NCI-H524 treated with DMSO at 0.1 percent for 48 hours (cell line): Measurements from ENCODE around the gene CD2AP.
"Not testable (repeated sequence)": the region's sequence is repeated elsewhere in the genome, so short reads cannot be mapped to it uniquely, and the experiment has no call there.

ENCODE experiments used
- DNase-seq: peaks from one replicate; lab custom pipeline; 2025; lab: John Stamatoyannopoulos, UW

CD2AP gene

GRCh38 chr6:47566602-47567001 lies 89.0 kb downstream of the CD2AP start:
- DNase-seq: not testable (repeated sequence)

DNA sequence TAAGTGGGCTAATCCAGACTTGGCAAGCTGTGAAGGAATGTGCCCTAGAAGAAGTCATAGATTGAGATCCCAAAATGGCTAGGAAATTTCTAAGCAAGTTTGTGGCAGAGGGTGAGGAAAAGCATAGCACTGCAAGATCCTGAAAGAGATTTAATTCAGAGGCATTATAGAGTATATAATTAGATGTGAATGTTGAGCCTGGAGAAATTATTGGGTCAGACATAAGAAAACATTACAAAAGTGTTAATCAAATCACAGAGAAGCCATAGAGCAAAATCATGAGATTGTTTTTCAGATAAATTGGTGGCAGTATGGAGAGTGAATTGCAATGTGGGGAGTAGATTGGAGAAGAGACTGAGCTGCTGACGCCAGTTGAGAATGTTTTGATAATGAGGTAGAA lies 90.0 kb downstream of the CD2AP start:
- no peak for DNase-seq

- no peak for DNase-seq
These were observed 93.9 kb downstream of the CD2AP start for GRCh38 chr6:47571488-47571887.

DNA sequence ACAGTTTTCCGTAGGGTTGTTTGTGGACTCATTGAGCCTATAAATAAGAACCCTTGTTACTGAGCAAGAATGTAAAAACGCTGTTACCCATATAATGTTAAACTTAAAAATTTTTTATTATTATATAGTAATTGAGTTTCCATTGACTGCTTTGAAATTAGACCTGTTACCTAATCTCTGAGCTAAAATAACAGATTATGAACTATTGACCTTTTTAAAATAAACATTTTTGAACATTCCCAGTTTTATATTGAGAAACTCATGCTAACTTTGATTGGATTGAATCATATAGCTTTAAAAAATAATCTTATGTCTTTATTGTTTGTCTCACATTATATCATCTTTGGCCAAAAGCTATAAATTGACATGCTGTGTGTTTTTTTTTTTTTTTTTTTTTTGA lies 95.5 kb downstream of the CD2AP start:
- no peak for DNase-seq

DNA sequence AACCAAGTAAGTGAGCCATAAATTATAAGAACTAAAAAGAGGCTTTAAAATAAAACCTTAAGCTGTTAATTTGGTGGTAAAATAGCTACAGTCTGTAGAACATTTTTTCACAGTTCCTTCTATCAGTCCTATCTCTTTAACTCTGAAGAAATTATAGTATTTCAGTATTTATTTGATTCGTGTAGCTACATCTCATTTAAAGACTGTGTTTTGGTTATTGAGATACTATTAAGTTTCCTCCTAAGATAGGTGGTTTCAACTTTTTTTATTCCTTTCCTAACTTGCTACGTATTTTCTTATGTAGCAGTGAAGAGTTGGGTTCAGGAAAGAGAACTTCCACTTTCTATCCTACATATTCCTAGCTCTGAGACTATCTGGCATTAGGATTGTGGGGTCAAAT lies 97.2 kb downstream of the CD2AP start:
- DNase-seq: no peak

DNA sequence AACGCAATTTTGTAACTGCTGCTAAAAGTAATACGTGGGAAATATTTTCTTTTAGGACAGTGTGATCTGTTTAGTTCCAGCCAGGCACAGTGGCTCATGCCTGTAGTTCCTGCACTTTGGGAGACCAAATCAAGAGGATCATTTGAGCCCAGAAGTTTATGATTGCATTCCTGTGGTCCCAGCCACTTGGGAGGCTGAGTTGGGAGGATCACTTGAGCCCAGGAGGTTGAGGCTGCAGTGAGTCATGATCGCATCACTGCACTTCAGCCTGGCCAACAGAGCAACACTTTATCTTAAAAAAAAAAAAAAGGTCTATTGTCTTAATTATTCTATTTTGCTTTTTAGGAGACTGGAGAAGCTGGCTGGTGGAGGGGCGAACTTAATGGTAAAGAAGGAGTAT lies 101.5 kb downstream of the CD2AP start:
- DNase-seq: no peak

GRCh38 chr6:47581591-47581990 lies 104.0 kb downstream of the CD2AP start:
- no peak for DNase-seq

- DNase-seq: no peak
These were observed 109.9 kb downstream of the CD2AP start for GRCh38 chr6:47587493-47587892.

GRCh38 chr6:47592131-47592840 lies 114.7 kb downstream of the CD2AP start:
- DNase-seq: no peak

GRCh38 chr6:47593979-47594378 lies 116.4 kb downstream of the CD2AP start:
- no peak for DNase-seq

DNA sequence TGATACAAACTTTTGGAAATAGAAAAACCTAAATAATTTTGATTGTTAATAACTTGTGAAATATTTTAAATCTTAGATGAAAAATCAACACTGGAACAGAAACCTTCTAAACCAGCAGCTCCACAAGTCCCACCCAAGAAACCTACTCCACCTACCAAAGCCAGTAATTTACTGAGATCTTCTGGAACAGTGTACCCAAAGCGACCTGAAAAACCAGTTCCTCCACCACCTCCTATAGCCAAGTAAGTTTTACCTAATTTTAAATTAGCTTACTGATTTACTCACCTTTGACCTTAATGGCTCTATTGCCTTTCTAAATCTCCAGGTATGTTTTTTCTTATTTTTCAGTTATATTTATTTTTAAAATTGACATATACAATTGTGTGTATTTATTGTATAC lies 118.2 kb downstream of the CD2AP start:
- no peak for DNase-seq

DNA sequence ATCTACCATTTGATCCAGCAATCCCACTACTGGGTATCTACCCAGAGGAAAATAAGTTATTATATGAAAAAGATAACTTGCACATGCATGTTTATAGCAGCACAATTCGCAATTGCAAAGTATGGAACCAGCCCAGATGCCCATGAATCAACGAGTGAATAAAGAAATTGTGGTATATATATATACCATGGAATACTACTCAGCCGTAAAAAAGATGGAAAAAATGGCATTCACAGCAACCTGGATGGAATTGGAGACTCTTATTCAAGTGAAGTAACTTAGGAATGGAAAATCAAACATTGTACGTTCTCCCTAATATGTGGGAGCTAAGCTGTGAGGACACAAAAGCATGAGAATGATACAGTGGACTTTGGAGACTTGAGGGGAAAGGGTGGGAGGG lies 120.8 kb downstream of the CD2AP start:
- DNase-seq: no peak

DNA sequence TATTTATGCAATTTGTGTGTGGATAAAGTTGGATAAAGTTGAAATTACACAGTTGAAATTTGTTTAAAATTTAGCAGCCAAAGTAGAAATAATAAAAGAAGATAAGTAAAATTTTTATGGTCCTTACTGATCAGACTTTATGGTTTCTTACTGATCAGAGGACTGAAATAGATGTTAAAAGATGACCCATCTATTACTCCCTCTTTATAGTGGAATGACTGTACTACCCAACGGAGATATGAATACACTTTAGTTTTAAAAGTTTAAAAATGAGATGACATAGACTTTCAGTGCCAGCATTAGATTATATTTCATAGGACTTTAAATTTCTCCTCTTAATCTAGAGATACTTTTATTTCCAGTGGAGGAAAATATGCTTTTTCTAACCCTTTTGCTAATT lies 121.9 kb downstream of the CD2AP start:
- no peak for DNase-seq

- no peak for DNase-seq
These were observed 125.6 kb downstream of the CD2AP start for GRCh38 chr6:47603227-47603626.

- DNase-seq: no peak
These were observed 126.4 kb downstream of the CD2AP start for GRCh38 chr6:47603995-47604394.

DNA sequence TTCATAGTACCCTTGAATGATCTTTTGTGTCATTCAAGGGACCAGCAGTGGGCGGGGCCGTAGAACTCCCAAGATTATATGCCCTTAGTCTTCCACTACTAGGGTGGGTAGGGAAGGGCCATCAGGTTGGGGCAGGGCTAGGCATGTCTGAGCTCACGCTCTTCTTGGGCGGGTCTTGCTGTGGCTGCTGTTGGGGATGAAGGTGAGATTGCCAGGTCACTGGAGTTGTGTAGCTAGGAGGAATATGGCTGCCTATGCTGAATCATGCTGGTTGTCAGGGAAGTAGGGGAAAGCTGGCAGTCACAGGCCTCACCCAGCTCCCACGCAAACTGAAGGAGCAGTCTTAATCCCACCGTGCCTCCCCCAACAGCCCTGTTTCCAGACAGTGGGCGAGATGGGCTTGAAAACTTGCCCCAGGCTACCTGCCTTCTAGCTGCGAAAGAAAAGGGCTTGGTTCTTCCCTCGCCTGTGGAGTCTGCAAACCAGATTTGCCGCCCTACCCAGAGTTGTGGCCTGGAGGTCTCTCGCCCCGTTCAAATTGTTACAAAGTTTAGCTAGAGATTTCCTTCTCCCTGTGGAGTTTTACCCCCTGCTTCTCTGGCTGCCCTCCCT lies 144.4 kb downstream of the CD2AP start:
- no peak for DNase-seq

GRCh38 chr6:47626782-47627181 lies 149.2 kb downstream of the CD2AP start:
- DNase-seq: no peak

DNA sequence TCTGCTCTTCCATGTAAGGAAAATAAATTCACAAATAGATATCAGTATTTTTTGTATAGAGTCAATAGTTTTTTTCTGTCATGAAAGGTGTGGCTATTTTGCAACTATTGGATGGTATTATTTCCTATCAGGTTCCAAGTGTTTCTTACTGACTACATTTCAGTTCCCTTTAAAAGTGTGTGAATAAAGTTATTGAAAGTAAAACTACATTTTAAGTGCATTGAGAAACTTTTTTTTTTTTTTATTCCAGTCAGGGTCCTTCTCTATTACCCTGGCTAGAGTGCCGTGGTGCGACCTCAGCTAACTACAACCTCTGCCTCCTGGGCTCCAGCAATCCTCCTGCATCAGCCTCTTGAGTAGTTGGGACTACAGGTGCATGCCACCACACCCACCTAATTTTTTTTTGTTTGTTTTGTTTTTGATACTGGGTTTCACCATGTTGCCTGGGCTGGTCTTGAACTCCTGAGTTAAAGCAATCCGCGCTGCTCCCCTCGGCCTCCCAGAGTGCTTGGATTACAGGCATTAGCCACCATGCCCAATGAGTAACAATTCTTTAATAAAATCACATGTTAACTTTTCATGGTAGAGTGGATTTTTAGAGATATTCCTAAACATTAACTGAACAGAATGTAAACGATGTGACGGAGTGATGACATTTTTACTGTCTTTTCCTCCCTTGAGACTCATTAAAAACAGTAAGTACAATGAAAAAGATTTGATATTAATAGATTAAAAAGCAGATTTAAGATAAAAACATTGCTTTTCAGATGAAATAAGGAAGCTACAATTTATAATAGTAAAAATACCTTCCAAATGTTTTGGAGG lies 151.1 kb downstream of the CD2AP start:
- no peak for DNase-seq

DNA sequence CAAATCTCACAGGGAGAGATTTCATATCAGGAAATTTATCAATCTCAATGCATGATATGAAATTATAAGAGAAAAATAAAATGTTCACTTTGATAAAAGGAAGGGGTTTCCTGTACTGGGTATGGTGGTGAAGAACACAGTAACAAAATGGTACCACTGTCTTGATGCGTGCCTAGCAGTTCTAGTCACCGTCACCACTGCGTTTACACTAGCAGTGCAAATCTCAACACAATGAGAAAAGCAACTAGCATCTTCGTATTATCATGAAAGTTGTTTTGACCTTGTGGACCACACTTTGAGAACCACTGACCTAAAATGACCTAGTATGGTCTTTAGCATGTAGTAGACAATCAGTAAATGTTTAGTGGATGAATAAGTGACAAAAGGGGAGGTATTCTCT lies 152.4 kb downstream of the CD2AP start:
- DNase-seq: no peak

GRCh38 chr6:47630587-47630986 lies 153.0 kb downstream of the CD2AP start:
- DNase-seq: no peak

DNA sequence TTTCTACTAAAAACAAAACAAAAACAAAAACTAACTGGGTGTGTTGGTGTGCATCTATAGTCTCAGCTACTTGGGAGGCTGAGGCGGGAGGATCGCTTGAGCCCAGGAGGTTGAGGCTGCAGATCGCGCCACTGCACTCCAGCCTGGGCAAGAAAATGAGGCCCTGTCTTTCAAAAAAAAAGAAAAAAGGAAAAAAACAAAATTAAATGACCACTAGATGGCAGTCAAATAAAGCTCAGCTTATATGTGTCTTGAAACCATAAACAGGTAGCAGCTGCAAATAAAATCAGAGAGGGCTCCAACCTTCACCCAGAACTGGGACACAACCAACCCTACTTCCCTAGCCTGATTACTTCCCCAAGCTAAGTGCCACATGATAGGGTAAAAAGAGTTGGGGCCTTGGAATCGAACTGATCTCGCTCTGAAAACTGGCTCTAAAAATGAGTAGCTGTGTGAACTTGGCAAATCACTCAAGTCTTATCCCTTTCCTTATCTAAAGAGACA lies 153.7 kb downstream of the CD2AP start:
- DNase-seq: no peak

- DNase-seq: no peak
These were observed 154.2 kb downstream of the CD2AP start for GRCh38 chr6:47631797-47632196.

GRCh38 chr6:47633141-47633540 lies 155.6 kb downstream of the CD2AP start:
- DNase-seq: peak; percentile 21
